Measurements from ENCODE around the gene TRMT44.

GRCh38 chr4:8433136-8433535, 7.4 kb upstream of the TRMT44 start:
- TF ChIP-seq, protein P1, sequence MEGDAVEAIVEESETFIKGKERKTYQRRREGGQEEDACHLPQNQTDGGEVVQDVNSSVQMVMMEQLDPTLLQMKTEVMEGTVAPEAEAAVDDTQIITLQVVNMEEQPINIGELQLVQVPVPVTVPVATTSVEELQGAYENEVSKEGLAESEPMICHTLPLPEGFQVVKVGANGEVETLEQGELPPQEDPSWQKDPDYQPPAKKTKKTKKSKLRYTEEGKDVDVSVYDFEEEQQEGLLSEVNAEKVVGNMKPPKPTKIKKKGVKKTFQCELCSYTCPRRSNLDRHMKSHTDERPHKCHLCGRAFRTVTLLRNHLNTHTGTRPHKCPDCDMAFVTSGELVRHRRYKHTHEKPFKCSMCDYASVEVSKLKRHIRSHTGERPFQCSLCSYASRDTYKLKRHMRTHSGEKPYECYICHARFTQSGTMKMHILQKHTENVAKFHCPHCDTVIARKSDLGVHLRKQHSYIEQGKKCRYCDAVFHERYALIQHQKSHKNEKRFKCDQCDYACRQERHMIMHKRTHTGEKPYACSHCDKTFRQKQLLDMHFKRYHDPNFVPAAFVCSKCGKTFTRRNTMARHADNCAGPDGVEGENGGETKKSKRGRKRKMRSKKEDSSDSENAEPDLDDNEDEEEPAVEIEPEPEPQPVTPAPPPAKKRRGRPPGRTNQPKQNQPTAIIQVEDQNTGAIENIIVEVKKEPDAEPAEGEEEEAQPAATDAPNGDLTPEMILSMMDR (IDR thresholded peaks at IDR 0.05), result no peak
- no peak for TF ChIP-seq POLR2A (IDR thresholded peaks at IDR 0.05)

All from thyroid gland (tissue), 4 donors.